Measurements from ENCODE around the gene UGT2B10.

UGT2B10 gene

GRCh38 chr4:68871809-68872642, 56.2 kb downstream of the UGT2B10 start:
- DNase-seq: no peak

DNA sequence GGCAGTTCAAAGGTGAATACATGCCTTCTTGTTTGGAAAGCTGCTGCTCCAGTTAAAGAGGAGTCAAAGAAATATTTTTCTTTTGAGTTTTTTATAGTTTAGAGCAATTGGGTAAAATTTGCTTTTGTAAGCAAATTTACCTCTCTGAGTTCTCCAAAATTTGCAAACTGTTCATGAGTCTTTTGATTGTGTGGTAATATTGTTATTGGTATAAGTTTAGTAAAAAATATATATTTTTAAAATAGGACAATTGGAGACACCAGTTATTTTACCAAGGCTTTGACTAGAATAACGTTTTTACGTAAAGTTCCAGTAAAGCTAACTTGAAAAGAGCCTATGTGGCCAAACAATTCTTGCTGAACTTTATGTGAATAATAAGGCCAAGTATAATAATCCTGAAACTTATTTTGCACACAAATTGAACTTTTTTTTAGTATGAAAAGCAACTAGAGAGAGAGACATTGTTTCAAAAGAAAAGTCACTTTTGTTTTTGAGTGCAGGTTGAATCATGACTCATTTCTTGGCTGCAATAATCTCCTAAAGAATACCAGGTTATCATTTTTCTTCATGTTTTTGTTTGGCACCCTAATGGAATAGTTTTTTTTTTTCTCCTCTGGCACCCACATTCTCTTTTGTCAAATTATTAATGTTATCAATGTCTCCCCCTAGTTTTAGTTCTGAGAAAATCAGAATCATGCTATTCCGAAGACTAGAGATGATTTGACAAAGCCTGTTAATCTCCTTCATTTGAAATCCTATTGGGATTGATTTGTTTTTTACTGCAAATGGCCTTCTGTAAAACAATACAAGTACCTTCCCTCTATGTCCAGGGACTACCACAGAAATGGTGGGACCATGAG, 57.1 kb downstream of the UGT2B10 start:
- no peak for DNase-seq

DNA sequence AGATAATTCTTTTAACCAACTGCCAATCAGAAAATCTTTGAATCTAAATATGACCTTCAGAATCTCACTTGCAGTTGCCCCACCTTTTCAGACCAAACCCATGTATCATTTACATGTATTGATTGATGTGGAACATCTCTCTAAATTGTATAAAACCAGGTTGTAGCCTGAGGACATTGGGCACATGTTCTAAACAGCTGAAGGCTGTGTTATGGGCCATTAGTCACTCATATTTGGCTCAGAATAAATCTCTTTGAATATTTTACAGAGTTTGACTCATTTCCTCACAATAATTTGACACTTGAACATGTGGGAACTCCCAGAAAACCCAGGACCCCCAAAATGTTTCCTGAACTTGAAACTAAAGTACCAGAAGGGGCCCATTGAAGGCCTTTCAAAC, 58.7 kb downstream of the UGT2B10 start:
- no peak for DNase-seq

GRCh38 chr4:68877555-68877954, 61.8 kb downstream of the UGT2B10 start:
- DNase-seq: no peak

DNA sequence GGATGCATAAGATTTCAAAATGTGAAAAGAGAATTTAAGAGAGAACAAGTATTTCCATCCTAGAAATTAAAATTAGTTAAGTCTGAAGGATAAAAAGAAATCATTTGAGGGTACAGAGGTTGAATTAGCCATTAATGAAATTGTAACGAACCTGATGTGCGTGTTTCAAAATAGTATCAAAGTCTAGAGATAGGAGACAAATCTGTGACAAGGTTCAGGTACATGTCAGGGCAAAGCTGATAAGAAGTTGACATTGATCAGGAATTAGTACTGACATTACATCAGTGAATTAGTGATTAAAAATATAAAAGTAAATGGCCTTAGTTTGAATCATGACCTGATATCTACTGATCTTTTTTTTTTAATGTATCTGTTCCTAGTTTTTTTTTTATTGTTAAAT, 62.3 kb downstream of the UGT2B10 start:
- DNase-seq: no peak

All from GF-D8 (cell line).